ENCODE measurements around the gene MAP2K6.

MAP2K6 gene

DNA sequence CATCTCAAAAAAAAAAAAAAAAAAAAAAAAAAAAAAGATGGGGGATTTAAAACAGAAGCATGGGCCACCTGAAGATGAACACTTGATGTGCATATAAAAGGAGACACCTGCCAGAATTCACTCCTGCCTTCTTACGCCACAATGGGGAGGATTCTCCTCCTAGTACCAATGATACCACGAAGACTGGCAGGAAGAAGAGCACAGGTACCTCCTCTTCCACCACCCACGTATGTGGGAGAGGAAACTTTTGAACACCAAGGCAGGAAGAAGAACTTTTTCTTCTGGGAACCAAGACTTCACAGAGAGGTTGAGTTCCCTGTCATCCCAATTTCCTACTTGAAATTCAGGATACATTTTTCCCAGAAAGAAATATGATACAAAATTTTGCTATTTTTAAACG lies 2.7 kb upstream of the MAP2K6 start:
- Histone ChIP-seq H3K4me3 (no peak overlapping the region), H3K27ac (no peak overlapping the region)
- no peak for TF ChIP-seq CTCF (IDR thresholded peaks at IDR 0.05)
- DNase-seq (ENCODE audit: low spot score) = no peak

DNA sequence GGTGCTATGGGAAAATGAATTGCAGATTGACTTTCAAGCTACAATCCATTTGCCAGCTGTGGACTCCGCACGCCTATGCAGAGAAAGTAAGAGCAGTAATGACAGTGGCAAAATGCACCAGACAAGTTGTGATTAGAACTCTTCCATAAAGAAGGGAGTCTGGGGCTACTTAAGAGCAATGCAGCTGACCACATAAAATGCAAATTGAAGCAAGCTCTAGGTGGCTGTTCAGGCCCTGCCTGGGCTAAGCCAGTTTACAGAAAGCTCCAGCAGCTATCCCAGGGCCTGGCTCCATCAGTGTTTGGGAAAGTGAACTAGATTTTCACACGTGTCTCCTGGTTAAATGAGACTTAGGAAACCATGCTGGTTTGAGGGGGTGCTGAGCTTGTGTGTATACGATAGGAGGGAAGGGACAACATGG lies 2.2 kb upstream of the MAP2K6 start:
- no peak for TF ChIP-seq CTCF (IDR thresholded peaks at IDR 0.05)
- no peak for DNase-seq (ENCODE audit: low spot score)
- no peak overlapping the region for H3K27ac ChIP-seq
- H3K4me3 ChIP-seq = no peak overlapping the region

DNA sequence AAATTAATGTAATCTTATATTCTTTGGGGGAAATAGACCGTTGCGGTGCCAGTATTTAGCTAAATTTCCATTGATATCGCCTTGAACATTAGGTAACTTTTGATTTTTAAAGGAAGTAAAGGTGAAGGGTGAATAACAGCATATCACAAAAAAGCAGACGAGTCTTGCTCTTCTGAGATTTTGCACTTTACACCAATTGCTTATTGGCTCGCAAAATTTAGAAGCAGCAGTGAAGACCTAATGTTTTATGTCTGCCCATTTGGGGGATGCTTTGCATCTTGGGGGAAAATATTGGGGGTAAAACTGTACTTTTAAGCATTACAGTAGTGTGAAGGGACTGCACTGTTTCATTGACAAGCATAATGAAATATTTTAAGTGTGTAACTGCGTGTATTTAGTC lies 934 bp downstream of the MAP2K6 start:
- TF ChIP-seq CTCF (IDR thresholded peaks at IDR 0.05) = no peak
- Histone ChIP-seq H3K4me3 (peak overlapping the region; percentile 68), H3K27ac (no peak overlapping the region)

DNA sequence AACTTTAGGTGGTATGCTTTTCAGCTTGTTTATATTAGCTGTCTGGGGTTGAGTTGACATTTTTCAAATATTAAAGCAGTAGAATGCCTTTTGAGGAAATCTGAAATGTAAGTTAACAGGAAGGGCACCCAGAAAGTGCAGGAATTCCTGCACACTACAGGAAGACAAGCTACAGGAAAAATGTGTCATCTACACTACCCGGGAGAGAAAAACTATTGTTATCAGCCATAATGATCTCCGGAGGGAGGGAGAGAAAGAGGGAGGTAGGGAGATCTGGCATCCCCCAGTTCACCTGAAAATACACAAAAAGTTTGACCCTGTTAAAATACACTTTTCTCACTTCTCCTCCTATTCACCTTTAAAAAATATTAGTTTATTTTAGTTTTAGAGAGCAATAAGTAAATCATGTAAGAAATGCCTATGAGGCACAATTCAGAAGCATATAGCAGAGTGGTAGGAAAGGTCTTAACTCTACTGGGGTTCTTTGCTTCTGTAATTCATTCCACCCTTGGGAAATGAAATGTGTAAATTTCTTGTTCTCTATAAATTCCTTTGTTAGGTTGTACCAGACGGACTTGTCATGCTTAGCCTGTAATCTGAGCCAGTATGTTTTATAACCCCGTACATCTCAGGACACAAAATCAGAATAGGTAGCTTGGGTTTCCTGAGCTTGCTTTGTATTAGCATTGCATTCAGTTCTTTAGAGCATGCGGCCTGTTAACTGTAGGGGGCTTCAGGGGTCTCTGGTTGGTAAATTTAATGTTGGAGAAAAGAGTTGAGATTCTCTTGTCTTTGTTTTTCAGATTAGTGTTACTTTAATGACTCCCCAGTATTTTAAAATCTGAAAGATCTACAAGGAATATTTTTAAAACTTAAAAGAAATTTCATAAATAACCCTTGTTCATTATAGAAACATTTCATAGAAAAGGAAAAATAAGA lies 3.3 kb downstream of the MAP2K6 start:
- no peak for TF ChIP-seq CTCF (IDR thresholded peaks at IDR 0.05)
- no peak overlapping the region for H3K4me3 ChIP-seq
- no peak for DNase-seq (ENCODE audit: low spot score)
- no peak overlapping the region for H3K27ac ChIP-seq

More for the DNA sequence above, 934 bp downstream of the MAP2K6 start:
- no peak for DNase-seq (ENCODE audit: low spot score)

DNA sequence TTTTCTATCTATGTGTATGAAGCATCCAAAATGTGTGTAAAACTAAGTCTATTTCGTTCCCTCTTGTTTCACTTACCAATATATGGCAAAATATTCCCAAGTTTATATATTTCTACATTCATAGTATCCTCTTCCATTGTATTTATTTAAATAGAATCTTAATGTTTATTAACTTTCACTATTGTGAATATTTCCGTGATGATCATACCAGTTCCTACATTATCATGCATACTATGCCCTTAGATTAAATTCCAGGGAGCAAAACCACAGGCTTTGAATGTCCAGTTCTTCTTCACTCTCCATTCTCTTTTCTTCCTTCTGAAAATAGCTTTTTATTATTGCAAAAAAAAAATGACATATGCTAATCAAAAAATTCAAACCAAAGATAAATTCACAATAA lies 4.0 kb downstream of the MAP2K6 start:
- no peak for TF ChIP-seq CTCF (IDR thresholded peaks at IDR 0.05)
- Histone ChIP-seq H3K4me3 (no peak overlapping the region), H3K27ac (no peak overlapping the region)
- no peak for DNase-seq (ENCODE audit: low spot score)

DNA sequence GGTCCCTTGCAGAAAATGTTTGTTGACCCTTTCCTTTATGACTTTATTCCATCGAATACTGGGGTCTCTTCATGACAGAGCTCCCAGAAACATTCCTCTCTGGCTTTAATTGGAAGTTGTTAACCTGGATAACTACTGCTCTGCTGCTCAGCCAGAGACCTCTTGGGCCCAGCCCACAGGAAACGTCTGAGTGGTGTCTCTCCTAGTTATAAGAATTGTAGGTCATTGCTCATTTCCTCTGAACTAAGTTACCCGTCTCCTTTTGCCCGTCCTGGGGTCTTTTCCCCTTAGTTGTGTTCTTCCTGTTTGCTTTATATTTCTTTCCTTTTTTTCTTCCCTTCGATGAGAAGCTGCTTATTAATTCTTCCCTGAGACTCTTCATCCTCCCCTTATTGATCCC lies 9.0 kb downstream of the MAP2K6 start:
- Histone ChIP-seq H3K27ac (no peak overlapping the region), H3K4me3 (no peak overlapping the region)
- no peak for TF ChIP-seq CTCF (IDR thresholded peaks at IDR 0.05)
- DNase-seq (ENCODE audit: low spot score) = no peak
